ENCODE data around the gene SRSF3.

Gene SRSF3

DNA sequence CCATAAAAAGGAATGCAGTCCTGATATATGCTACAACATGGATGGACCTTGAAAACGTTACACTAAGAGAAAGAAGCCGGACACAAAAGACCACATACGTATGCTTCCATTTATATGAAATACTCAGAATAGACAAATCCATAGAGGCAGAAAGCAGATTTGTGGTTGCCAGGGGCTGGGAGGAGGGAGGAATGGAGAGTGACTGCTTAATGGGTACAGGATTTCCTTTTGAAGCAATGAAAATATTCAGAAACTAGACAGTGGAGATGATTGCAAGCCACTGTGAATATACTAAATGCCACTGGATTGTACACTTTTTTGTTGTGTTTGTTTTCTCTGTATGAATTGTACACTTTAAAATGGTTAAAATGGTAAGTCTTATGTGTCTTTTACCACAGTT lies 54.9 kb downstream of the SRSF3 start (continued):
- TF ChIP-seq TOX (CRISPR knock-in tag; IDR thresholded peaks at IDR 0.05; ENCODE audit: borderline replicate concordance) (no peak), CSDC2 (CRISPR knock-in tag; IDR thresholded peaks at IDR 0.05) (no peak)

DNA sequence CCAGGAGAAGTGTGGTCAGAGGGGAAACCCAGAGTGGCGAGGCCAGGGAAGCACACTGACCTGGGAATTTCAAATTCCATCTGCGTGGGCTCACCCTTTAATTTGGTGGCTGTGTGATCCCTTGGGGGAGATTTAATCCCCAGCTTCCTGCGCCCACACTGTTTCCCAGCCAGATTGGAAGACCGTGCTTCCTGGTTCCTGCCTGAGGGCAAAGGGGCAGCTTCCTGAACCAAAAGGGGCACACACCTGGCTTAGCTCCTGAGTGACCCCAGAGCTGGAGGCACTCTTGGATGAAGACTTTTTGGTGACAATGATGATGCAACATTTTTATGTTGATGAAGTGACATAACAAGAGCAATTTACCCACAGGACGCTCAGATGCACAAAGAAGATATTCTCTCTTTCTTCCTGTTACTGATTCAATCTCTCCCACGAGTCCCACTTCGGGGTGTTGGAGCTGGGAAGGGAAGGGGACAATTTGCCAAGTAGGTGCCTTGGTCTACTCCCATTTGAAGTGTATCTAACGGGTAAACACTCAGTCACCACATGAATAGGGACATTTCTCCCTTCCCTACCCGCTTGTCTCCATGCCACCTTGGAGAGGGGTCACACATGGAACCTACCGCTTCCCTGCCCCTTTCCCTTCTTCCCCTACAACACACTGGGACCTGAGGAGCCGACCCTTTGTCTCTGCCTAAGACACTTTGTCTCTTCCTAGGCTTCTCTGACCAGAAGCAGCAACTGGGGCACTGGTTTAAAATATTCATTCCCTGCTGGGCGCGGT lies 55.7 kb downstream of the SRSF3 start:
- TF ChIP-seq, protein P1, sequence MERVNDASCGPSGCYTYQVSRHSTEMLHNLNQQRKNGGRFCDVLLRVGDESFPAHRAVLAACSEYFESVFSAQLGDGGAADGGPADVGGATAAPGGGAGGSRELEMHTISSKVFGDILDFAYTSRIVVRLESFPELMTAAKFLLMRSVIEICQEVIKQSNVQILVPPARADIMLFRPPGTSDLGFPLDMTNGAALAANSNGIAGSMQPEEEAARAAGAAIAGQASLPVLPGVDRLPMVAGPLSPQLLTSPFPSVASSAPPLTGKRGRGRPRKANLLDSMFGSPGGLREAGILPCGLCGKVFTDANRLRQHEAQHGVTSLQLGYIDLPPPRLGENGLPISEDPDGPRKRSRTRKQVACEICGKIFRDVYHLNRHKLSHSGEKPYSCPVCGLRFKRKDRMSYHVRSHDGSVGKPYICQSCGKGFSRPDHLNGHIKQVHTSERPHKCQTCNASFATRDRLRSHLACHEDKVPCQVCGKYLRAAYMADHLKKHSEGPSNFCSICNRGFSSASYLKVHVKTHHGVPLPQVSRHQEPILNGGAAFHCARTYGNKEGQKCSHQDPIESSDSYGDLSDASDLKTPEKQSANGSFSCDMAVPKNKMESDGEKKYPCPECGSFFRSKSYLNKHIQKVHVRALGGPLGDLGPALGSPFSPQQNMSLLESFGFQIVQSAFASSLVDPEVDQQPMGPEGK (CRISPR knock-in tag; IDR thresholded peaks at IDR 0.05; ENCODE audit: borderline replicate concordance): no peak
- TF ChIP-seq, protein P2, sequence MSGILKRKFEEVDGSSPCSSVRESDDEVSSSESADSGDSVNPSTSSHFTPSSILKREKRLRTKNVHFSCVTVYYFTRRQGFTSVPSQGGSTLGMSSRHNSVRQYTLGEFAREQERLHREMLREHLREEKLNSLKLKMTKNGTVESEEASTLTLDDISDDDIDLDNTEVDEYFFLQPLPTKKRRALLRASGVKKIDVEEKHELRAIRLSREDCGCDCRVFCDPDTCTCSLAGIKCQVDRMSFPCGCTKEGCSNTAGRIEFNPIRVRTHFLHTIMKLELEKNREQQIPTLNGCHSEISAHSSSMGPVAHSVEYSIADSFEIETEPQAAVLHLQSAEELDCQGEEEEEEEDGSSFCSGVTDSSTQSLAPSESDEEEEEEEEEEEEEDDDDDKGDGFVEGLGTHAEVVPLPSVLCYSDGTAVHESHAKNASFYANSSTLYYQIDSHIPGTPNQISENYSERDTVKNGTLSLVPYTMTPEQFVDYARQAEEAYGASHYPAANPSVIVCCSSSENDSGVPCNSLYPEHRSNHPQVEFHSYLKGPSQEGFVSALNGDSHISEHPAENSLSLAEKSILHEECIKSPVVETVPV (CRISPR knock-in tag; IDR thresholded peaks at IDR 0.05): no peak
- TF ChIP-seq ISL1 (CRISPR knock-in tag; IDR thresholded peaks at IDR 0.05) (no peak), OSR1 (CRISPR knock-in tag; IDR thresholded peaks at IDR 0.05) (no peak), ZC3H10 (CRISPR knock-in tag; IDR thresholded peaks at IDR 0.05) (no peak), ZFP30 (CRISPR knock-in tag; IDR thresholded peaks at IDR 0.05) (no peak), ZNF565 (CRISPR knock-in tag; conservative IDR thresholded peaks at IDR 0.05; ENCODE audit: low read depth) (no peak), GLIS3 (CRISPR knock-in tag; IDR thresholded peaks at IDR 0.05) (no peak), RARB (CRISPR knock-in tag; IDR thresholded peaks at IDR 0.05) (no peak), ARNTL (CRISPR knock-in tag; IDR thresholded peaks at IDR 0.05; ENCODE audit: borderline replicate concordance, low read depth) (no peak), ZNF8 (CRISPR knock-in tag; IDR thresholded peaks at IDR 0.05) (no peak), ZNF70 (CRISPR knock-in tag; IDR thresholded peaks at IDR 0.05) (no peak)
- TF ChIP-seq, protein P3, sequence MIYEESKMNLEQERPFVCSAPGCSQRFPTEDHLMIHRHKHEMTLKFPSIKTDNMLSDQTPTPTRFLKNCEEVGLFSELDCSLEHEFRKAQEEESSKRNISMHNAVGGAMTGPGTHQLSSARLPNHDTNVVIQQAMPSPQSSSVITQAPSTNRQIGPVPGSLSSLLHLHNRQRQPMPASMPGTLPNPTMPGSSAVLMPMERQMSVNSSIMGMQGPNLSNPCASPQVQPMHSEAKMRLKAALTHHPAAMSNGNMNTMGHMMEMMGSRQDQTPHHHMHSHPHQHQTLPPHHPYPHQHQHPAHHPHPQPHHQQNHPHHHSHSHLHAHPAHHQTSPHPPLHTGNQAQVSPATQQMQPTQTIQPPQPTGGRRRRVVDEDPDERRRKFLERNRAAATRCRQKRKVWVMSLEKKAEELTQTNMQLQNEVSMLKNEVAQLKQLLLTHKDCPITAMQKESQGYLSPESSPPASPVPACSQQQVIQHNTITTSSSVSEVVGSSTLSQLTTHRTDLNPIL (CRISPR knock-in tag; IDR thresholded peaks at IDR 0.05; ENCODE audit: low read depth): no peak
- TF ChIP-seq, protein P4, sequence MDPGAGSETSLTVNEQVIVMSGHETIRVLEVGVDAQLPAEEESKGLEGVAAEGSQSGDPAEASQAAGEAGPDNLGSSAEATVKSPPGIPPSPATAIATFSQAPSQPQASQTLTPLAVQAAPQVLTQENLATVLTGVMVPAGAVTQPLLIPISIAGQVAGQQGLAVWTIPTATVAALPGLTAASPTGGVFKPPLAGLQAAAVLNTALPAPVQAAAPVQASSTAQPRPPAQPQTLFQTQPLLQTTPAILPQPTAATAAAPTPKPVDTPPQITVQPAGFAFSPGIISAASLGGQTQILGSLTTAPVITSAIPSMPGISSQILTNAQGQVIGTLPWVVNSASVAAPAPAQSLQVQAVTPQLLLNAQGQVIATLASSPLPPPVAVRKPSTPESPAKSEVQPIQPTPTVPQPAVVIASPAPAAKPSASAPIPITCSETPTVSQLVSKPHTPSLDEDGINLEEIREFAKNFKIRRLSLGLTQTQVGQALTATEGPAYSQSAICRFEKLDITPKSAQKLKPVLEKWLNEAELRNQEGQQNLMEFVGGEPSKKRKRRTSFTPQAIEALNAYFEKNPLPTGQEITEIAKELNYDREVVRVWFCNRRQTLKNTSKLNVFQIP (CRISPR knock-in tag; IDR thresholded peaks at IDR 0.05; ENCODE audit: borderline replicate concordance, low read depth): no peak
- no peak; the same call in 2 of the 3 replicates for ATAC-seq

DNA sequence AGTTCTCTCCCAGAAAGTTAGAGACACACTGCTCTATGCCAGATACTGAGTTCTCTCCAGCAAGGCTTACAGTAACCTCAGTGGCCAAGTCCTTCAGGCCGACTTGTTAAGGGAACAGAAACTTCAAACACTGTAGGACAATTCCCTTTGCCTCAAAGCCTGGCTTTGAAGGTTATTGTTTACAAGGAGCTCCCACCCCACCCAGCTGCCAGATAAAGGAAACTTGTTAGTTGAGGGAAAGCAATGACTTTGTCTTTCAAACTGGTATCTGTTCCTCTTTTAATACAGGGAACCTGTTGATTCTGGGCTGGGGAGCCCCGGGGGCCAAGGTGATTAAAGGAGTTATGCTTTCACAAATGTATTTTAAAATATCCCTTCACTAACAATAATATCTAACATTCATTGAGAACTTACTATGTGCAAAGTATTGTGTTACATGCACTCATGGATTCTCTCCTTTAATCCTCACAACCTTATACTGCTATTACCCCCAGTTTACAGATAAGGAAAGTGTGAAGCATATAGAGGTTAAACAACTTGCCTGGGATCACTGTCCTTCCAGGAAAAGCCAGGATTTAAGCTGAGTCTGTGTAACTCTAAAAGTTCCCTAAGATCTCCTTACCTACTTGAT lies 56.8 kb downstream of the SRSF3 start:
- no peak for ATAC-seq
- TF ChIP-seq ZFP3 (CRISPR knock-in tag; IDR thresholded peaks at IDR 0.05) (no peak), ZNF8 (CRISPR knock-in tag; IDR thresholded peaks at IDR 0.05) (no peak), TOX (CRISPR knock-in tag; IDR thresholded peaks at IDR 0.05; ENCODE audit: borderline replicate concordance) (no peak), BACH2 (CRISPR knock-in tag; IDR thresholded peaks at IDR 0.05; ENCODE audit: borderline replicate concordance) (no peak), PPARA (CRISPR knock-in tag; IDR thresholded peaks at IDR 0.05; ENCODE audit: borderline replicate concordance) (no peak), ZNF70 (CRISPR knock-in tag; IDR thresholded peaks at IDR 0.05) (no peak), ARNTL (CRISPR knock-in tag; IDR thresholded peaks at IDR 0.05; ENCODE audit: borderline replicate concordance, low read depth) (no peak), ZC3H10 (CRISPR knock-in tag; IDR thresholded peaks at IDR 0.05) (no peak), ESRRG (CRISPR knock-in tag; IDR thresholded peaks at IDR 0.05) (no peak), ZFP30 (CRISPR knock-in tag; IDR thresholded peaks at IDR 0.05) (no peak), TCF4 (CRISPR knock-in tag; IDR thresholded peaks at IDR 0.05; ENCODE audit: borderline replicate concordance) (no peak)
- TF ChIP-seq, protein P2 (CRISPR knock-in tag; IDR thresholded peaks at IDR 0.05): no peak
- TF ChIP-seq, protein P1 (CRISPR knock-in tag; IDR thresholded peaks at IDR 0.05; ENCODE audit: borderline replicate concordance): no peak
- TF ChIP-seq, protein P5, sequence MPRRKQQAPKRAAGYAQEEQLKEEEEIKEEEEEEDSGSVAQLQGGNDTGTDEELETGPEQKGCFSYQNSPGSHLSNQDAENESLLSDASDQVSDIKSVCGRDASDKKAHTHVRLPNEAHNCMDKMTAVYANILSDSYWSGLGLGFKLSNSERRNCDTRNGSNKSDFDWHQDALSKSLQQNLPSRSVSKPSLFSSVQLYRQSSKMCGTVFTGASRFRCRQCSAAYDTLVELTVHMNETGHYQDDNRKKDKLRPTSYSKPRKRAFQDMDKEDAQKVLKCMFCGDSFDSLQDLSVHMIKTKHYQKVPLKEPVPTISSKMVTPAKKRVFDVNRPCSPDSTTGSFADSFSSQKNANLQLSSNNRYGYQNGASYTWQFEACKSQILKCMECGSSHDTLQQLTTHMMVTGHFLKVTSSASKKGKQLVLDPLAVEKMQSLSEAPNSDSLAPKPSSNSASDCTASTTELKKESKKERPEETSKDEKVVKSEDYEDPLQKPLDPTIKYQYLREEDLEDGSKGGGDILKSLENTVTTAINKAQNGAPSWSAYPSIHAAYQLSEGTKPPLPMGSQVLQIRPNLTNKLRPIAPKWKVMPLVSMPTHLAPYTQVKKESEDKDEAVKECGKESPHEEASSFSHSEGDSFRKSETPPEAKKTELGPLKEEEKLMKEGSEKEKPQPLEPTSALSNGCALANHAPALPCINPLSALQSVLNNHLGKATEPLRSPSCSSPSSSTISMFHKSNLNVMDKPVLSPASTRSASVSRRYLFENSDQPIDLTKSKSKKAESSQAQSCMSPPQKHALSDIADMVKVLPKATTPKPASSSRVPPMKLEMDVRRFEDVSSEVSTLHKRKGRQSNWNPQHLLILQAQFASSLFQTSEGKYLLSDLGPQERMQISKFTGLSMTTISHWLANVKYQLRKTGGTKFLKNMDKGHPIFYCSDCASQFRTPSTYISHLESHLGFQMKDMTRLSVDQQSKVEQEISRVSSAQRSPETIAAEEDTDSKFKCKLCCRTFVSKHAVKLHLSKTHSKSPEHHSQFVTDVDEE (CRISPR knock-in tag; IDR thresholded peaks at IDR 0.05): no peak
